HCT116 (cell line): ENCODE results near the gene CREBZF.

Experiments used
- CTCF ChIP-seq, 3 experiments: fragments of 200-600 bp in 1 of 3; sonication (generic) in 1 of 3; IDR thresholded peaks in 2 of 3; conservative IDR thresholded peaks in 1 of 3; 2 replicates each; pipeline ENCODE4 v1.5.1; 2012 to 2017; ENCODE audit warnings: low read depth in 2 of 3, low read length in 2 of 3, antibody characterized with exemption in 1 of 3, borderline replicate concordance in 1 of 3, control low read depth in 1 of 3, mild to moderate bottlenecking in 1 of 3, mixed read lengths in 1 of 3, mixed run types in 1 of 3, moderate library complexity in 1 of 3; ENCODE audit not compliant: insufficient read depth in 1 of 3
- EGR1 ChIP-seq: IDR thresholded peaks from 2 replicates; pipeline ENCODE4 v1.6.1; 2012; ENCODE audit warnings: low read depth
- EZH2 ChIP-seq: fragments of 200-600 bp; sonication (generic); IDR thresholded peaks from 2 replicates; pipeline ENCODE4 v1.6.1; 2017; ENCODE audit warnings: antibody characterized with exemption, mixed run types
- EZH2phosphoT487 ChIP-seq: fragments of 200-600 bp; IDR thresholded peaks from 2 replicates; pipeline ENCODE4 v1.6.1; 2018; ENCODE audit warnings: antibody characterized with exemption, borderline replicate concordance
- JUND ChIP-seq: IDR thresholded peaks from 2 replicates; pipeline ENCODE4 v1.6.1; 2012
- POLR2A ChIP-seq: IDR thresholded peaks from 2 replicates; pipeline ENCODE4 v1.7.0; 2011; ENCODE audit warnings: borderline replicate concordance; ENCODE audit not compliant: insufficient read depth, insufficient read length; ENCODE audit errors: extremely low read depth
- RAD21 ChIP-seq: IDR thresholded peaks from 2 replicates; pipeline ENCODE4 v1.6.1; 2012; ENCODE audit warnings: low read depth, mild to moderate bottlenecking
- REST ChIP-seq: IDR thresholded peaks from 2 replicates; pipeline ENCODE4 v1.6.1; 2012; ENCODE audit warnings: low read depth
- SIN3A ChIP-seq: IDR thresholded peaks from 2 replicates; pipeline ENCODE4 v1.6.1; 2012; ENCODE audit warnings: low read depth
- SP1 ChIP-seq: IDR thresholded peaks from 2 replicates; pipeline ENCODE4 v1.6.1; 2012; ENCODE audit warnings: low read depth
- TCF7L2 ChIP-seq: IDR thresholded peaks from 2 replicates; pipeline ENCODE4 v1.7.0; 2011; ENCODE audit warnings: borderline replicate concordance, inconsistent platforms; ENCODE audit not compliant: insufficient read depth, insufficient read length; ENCODE audit errors: extremely low read depth
- ZNF274 ChIP-seq: fragments of 200-500 bp; sonication (Bioruptor generic); IDR thresholded peaks from 2 replicates; pipeline ENCODE4 v1.6.1; 2014; ENCODE audit warnings: mild to moderate bottlenecking, low read depth, low read length, inconsistent platforms
- TF ChIP-seq, protein P1 (sequence below): IDR thresholded peaks from 2 replicates; pipeline ENCODE4 v1.6.1; 2012
- TF ChIP-seq, protein P2 (sequence below): IDR thresholded peaks from 2 replicates; pipeline ENCODE4 v1.6.1; 2012

DNA sequence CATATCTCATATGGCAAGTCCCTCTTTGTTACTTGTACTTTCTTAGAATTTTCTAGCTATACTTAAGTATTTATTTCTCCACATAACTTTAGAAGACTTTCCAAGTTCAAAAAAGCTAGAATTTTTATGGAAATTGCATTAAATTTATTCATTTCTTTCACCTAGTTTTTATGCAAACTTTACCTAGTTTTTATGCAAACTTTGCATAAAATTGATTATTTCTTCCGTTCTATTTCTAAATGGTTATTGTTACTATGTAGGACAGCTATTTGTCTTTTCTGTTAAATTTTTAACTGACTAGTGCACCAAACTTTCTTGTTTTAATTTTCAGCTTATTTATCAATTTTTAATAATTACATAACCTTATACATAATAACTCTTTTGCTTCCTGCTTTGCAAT, 3.2 kb upstream of the CREBZF start:
- TF ChIP-seq EZH2phosphoT487 (no peak), CTCF (IDR thresholded peaks at IDR 0.05 in 2 of 3, conservative IDR thresholded peaks at IDR 0.05 in 1 of 3; ENCODE audit: borderline replicate concordance in 1 of 3, insufficient read depth in 1 of 3, low read depth in 2 of 3, low read length in 2 of 3) (no peak), REST (no peak), EGR1 (no peak), TCF7L2 (no peak), SP1 (no peak), SIN3A (no peak), POLR2A (no peak), RAD21 (no peak), EZH2 (no peak), JUND (no peak), ZNF274 (no peak)
- TF ChIP-seq, protein P1, sequence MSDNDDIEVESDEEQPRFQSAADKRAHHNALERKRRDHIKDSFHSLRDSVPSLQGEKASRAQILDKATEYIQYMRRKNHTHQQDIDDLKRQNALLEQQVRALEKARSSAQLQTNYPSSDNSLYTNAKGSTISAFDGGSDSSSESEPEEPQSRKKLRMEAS, result no peak
- TF ChIP-seq, protein P2, sequence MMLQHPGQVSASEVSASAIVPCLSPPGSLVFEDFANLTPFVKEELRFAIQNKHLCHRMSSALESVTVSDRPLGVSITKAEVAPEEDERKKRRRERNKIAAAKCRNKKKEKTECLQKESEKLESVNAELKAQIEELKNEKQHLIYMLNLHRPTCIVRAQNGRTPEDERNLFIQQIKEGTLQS, result no peak
